HG02840 (cell line): ENCODE results near the gene PHF21B.

Experiments used
- ATAC-seq: cut with Tn5 transposase; IDR thresholded peaks from one replicate; pipeline ENCODE4 v1.9.1; 2021; ENCODE audit warnings: mild to moderate bottlenecking, moderate library complexity, moderate number of reproducible peaks; ENCODE audit not compliant: unreplicated experiment, low FRiP score

The PHF21B gene

DNA sequence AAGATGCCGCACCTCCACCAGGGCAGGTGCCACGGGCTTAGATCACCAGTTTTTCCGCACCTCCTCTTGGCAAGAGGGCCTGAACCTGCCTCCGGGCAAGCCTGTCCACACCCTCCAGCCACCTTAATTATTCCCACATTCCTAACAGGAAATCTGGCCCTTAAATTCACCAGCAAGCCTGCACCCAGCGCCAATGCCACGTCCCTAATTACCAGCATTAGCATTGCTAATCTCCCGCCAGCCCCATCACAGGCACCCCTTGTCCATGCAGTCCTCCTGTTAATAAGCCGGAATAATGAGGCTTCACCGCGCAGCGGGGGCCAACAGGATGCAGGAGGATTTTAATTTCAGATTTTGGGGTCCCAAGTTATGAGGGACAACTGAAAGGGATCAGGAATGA lies 69.7 kb downstream of the PHF21B start:
- ATAC-seq, result no peak

DNA sequence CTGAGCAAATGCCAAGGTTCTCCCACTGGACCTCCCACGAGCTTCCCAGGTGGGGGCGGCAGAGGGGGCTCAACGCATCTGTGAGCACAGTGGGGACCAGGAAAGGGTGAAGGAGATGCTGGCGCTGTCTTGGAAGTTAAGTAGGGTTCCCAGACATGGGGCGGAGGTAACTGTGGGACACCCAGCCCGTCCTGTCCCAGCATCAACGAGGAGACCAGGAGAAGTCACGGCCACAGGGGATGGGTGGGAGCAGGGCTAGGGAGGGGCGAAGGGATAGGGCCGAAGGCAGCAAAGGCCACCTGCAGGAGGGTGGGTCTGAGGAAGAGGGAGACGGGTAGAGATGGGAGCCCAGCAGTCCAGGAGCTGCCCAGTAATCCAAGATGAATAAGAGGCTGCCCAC lies 70.4 kb downstream of the PHF21B start:
- no peak for ATAC-seq

DNA sequence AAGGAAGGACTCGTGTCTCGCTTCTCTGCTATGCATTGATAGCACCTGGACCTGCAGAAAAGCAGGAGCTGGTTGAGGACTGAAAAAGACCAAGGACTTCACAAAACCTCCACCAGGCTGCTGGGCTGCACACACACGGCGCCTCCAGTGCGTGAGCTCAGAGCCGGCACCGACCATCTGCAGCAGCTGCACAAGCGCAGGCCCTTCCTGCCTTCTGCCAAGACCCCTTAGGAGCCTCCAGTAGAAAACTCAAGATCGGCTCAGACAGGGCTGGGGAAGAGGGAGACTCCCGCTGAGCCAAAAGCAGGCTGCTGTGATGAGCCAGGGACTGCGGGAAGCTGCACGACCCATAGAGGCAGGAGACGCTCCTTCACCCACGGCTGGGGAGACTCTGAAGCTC lies 70.9 kb downstream of the PHF21B start:
- no peak for ATAC-seq

DNA sequence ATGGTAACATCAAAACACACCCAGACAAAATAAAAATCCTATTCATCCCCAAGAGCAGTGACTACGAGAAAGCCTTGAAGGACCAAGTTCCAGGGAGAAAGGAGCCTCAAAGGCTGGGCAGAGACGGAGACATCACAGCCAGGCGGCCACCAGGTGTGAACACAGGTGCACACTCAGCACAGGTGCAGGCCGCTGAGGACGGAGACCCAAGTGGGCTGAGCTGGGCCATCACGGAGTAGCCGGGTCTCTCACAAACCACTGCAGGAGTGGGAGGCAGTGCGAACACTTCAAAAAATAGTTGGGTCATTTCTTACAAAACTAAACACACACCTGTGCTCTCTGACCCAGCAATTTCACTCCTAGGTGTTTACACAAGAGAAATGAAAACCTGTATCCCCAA lies 72.6 kb downstream of the PHF21B start:
- no peak for ATAC-seq

DNA sequence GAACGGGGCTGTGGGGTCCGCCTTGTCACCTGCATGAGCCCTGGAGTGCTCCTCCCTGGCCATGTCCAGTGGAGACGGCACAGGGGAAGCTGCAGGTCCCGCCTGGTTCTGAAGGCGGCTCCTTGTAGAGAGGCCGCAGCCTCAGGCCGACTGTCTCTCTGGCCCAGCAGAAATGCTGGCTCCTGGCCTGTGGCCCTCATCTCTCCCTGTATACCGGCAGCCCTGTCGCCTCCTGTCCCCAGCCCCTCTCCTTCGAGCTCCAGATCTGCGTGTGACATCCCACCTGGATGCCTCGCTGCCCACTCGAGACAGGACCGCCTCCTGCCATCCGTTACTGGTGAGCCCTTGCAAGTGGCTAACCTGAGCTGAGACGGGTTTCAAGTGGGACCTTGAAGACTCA lies 73.6 kb downstream of the PHF21B start:
- ATAC-seq, result no peak

DNA sequence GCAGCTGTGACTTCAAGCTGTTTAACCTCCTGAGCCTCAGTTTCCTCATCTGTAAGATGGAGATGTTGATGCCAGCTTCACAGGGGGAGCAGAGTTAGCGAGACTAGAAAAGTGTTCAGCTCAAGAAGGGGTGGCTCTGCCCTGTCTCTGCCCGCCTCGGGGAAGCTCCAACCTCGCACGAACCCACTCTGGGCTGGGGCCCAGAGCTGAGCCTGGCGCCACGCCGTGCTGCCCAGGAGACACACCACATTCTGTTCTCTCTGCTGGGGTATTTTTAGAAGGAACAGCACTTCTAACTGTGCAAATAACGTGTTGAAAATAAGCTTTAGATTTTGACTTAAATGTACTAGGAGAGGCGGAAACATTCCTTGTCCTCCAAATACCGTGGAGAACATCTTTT lies 74.1 kb downstream of the PHF21B start:
- no peak for ATAC-seq

DNA sequence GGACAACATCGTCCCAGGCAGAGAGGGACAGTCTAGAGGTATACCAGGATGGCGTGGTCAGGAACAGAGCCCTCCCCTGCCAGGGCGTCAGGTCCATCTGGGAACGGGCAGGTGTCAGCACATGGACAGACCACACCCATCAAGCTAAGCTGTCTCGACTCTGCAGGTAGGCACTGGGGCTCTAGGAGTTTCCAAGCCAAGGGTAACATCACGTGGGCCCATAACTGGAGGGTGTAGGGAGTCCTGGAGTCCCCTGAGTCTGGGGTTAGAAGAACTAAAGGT lies 75.4 kb downstream of the PHF21B start:
- no peak for ATAC-seq

DNA sequence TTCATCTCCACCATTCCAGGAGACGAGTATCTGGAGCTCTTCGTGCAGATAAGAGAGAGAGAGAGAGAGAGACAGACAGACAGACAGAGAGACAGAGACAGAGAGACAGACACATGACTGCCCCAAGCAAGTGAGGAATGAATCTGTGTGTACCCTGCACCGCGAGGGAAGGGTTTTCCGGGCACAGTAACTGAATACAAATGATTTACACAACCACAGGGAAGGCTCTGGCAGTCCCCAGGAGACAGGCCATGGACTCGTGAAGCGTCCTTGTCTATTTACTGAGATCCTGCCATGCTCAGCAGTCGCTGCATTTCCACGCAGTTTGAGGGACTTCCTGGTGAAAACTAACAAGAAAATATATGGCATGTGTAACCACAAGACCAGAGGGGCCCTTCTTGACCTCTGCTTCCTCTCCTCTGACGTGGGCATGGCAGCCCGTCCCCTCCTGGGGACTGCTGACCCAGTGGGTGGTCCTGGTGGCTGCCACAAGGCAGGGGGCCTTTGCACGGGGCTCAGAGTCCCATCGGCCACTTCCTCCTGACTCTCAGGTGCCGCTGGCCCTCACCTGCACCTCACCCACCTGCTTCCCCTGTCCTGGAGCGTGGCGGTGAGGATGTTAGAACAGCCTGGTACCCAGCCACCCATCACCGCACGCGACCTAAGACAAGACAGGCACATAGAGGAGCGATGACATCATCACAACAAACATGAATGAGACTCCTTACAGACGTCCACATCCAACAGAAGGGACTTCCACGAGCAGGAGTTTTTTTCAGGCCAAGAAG lies 75.9 kb downstream of the PHF21B start:
- ATAC-seq, result no peak

DNA sequence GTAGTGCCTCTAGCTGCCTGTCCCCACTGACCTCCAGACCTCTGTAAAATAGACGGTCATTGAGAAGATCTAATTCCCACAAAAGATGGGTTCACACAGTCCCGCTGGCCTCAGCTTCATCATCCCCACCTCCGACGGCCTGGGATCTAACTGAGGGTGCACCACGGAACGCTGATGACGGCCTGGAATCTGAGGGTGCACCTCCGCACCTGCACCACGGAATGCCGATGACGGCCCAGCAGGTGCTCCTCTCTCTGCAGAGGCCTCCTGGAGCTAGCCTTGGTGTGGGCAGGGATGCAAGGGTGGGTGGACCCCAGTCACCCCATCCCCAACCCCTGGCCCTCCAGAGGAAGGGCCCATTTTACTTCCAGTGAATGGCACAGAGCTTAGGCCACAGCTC lies 77.3 kb downstream of the PHF21B start:
- ATAC-seq, result no peak

DNA sequence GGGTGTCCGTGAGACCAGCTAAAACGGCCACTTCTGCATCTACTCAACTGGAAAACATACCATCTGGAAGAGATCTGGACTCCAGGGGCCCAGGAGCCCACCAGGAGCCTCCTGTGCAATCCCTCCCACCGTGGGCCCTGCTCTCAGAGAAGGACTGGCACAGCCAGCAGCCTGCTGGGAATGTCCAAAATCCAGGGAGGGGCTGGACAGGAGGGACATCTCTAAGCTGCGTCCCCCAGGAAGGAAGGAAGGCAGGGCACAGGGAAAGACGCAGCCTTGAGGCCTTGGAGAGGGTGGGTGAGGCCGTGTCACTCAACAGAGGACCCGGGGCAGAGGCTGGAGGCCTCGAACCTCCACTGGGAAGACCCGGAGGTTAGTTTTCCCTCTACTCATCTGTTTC lies 78.0 kb downstream of the PHF21B start:
- ATAC-seq, result no peak

DNA sequence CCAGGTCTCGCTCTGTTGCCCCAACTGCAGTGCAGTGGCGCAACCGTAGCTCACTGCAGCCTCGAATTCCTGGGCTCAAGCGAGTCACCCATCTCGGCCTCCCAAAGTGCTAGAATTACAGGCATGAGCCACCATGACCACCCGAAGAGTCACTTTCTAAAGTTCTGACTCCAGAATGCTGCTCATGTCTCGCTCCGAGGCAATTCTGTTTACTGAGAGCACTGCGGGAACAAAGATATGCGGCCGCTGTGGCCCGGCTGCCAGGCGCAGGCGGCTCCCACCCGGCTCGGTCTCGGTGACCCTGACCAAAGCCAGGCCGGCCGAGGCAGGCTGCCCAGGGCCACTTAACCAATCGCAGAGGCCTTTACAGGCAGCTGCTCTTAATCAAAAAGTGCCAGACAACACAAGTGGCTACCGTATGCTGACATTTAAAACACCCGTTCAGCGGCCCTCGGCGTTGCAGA lies 78.7 kb downstream of the PHF21B start:
- ATAC-seq, result no peak

DNA sequence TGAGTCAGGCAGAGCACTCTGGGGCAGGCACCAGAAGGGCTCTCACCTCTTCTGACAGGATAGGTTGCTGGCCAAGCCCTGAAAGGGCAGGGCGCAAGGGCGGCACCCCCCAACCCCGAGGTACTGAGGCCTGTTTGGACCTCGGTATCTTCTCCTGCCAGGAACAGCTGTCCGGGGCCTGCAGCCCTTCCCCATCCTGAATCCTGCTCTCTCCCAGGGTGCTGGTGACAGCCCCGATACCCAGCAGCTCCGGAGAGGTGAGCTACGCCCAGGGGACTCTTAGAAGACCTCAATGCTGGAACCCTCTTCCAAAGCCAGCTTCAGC lies 79.1 kb downstream of the PHF21B start:
- no peak for ATAC-seq

DNA sequence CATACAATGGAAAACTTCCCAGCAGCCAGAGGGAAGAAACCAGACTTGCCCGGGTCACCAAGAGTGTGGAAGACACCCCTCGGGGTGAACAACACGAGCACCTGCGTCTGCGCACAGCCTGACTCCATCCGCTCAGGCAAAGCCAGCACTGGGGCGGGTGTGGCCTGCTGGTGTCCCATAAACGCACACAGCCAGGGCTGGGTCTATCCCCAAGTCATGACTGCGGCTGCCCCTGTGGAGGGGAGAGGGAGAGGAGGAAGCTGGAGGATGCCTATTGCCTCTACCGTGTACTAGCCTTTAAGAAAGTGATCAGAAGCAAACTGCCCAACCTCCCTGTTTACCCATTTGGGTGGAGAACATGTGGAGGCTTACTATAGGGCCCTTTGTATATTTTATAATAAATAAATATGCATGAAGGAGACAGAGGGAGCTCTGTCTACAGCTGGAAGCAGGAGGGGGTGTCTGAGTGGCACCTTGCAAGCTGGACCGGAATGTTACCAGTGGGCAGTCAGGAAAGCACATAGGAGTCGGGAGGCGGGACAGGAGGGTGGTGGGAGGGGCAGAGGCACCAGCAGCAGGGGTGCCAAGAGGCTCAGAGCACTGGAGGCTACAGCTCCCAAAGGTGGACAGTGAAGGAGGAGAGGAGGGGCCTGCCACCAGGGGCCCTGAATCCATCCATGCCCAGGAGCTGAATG lies 79.6 kb downstream of the PHF21B start:
- ATAC-seq, result no peak

DNA sequence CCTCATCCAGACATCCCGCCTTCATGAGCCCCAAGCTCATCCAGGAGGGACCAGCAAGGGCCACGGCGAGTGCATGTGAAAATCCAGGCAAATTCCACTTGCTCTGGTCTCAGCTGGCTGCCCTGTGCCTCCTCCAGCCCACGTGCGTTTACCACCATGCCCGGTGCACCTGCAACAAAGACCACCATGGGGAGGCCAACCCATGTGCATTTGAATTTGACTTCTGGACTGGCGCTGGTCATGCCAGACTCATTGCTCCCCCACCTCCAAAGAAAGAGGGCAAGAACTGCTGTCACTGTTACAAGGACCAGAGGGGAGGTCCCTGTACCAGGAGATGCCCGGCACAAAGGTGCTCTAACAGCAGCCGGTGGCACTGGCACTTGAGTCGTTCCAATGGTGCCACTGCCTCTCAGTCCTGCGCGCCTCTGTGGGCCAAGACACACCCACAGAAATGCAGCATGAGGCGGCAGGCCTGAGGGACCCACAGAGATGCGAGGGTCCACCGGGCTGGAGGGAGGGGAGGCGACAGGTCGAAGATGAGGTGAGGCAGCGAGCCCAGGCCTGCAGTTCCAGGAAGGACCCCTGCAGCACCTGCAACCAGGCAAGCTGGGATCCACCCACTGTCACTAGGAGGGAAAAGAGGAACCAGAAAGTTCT lies 80.3 kb downstream of the PHF21B start:
- no peak for ATAC-seq

DNA sequence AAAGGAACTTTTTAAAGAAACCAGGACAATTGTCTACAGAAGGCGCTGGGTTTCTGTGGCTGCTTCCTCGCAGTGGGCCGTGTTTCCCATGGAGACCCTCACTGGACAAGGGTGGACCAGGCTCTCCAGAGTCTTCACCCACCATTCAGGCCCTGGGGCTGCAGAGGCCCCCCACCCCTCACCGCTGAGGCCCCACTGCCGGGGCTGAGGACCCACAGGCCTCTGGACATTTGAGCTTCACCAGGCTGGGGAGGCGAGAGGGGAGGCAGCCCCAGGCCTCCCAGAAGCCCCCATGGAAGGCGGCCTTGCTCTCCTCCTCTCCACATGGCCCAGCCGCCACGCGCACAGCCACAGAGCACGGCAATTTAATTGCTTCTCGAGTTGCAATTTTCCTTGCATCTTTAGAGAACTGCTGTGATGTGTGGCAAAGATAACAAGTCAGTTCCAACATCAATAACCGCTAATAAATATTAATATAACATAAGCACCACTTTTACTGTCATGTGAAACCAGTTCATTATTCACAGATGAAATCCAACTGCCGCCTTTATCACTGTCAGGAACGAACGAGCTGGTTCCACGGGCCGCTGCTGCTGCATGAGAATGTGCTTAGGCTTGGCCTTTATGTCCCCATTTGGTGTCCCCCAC lies 81.0 kb downstream of the PHF21B start:
- ATAC-seq, result no peak

DNA sequence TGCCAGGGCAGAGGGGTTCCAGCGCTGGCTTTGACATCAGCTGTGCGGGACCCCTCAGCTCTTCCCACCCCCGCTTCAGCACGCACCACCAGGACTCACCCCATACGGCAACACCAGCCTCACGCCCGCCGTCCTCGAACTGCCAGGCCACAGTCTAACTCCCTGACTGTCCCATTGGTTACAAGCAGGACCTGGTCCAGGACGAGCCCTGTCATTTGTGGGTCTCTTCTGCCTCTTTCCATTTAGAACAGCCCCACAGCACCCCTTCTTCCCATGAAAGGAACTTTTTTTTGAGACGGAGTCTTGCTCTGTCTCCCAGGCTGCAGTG lies 81.7 kb downstream of the PHF21B start:
- no peak for ATAC-seq

DNA sequence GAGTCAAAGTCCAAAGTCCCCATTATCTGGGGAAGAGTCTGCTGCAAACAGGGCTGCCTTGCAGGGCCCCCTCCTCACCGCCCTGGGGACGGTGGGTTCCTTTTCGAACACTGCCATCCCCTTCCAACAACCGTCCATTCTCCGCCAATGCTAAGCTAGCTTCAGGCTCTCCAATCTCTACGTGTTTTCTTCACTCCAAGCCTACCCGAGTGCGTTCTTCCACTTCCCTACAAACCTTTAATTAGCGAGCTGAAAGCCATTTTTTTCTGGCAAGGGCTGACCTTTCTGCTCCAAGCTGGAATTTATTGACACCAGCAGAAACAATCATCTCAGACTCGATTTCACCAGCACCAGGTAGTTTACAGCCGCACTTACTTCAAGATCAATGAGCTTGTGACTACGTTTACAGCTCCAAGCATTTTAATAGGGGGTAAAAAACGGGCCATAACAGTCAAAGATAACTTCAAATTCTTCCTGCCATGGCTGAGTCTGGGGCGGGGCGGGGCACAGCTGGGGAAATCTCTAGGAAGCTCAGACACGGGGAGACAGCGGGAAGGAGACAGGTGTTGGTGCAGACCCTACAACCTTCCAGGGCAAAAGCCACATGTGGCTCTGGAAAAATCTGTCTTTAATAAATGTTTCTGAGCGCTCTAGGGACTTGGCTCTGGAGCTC lies 82.2 kb downstream of the PHF21B start:
- ATAC-seq, result no peak

DNA sequence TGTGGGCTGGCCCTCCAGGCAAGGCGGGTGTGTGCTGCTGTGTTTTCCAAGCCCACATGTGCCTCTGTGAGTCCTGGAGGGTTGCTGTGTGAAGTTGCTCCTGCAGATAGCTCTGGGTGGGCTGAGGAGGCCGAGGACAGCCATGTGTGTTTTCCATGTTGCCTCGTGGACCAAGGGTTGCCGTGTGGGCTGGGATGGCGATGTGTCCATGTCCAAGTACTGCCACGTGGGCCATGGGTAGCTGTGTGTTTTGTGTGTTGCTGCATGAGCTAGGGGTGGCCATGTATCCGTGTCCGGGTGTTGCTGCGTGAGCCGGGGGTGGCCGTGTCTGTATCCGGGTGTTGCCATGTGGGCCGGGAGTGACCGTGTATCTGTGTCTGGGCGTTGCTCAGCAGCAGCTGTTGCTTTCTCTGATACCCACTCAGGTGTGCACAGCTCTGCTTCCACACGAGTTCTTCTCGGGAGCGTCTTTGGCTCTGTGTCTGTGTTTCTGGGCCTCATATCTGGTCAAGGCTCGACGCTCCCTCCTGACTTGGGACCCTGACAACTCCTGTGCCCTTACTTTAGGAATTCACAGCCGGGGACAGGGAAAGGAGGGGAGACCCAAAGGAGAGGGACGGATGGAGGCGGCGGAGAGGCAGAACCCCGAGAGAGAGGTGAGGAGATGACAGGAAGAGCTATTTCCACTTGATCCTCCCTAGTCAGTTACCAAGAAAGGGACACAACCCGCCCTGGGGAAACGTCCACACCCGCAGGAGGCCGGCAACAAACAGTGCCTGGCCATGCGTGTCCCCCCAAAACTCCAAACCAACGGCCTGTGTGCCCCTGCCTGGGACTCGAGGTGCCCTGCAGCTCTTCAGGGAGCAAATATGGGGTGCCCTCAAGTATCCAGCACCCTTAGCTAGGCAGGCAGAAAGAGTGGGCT lies 83.1 kb downstream of the PHF21B start:
- no peak for ATAC-seq

DNA sequence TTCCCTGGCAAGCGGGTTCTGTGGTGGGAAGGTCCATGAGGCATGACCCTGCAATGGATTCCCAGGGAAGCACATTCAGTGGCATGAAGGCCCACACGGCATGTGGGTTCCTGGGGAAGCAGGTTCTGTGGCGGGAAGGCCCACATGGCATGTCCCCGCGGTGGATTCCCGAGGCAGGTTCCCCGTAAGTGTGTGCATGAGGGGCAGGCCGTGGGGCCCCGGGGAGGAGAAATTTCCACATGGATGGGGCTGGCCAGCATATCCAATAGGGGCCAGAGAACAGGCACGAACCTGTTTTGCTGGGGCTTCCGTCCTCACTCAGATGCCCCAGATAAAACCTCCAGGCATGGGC lies 83.7 kb downstream of the PHF21B start:
- no peak for ATAC-seq

DNA sequence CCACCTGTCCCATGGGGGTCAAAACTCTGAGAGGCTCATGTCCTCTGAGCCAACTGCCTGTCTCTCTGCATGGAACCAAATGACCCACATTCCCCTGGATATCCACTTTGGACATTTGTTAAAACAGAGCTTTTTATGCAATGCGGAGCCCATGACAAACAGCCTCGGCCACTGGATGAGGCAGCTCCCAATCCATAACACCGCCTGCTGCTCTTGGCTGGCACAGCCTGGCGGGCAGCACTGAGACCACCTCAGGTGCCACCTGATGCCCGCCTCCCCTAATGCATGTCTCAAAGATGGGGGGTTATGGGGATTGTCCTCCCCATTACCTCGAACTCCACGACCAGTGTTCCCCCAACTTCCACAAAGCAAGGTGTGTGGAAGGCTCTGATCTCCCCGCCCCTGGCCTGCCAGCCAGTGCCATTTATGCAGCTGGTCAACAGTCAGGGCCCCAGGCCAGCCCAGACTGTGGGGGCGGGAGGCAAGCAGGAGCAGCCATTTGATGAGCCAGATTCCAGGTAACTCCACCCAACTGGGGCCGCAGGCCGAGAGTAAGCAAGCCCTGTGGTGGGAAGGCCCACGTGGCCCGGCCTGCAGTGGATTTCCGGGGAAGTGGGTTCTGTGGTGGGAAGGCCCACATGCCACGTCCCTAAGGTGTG lies 84.2 kb downstream of the PHF21B start:
- ATAC-seq, result no peak
